HepG2 (cell line): ENCODE data around the gene NUBP2. TPM values are rescaled to one million over a fixed set of nuclear protein-coding genes. Genes with fewer than 3 reads are reported as not detected.
A peak's percentile ranks its signal among the peaks of the same experiment; 100 is the strongest.

Experiments
- ATAC-seq: fragments of 200-7000 bp; cut with Tn5 transposase; 3 replicates; pipeline ENCODE4 v1.9.1; 2020; ENCODE audit warnings: mild to moderate bottlenecking, moderate library complexity
- Bru-seq: library from RNA; stranded (reverse); fragments of 400-500 nt; gene quantifications from one replicate; lab custom pipeline; 2021; lab: Mats Ljungman, UMichigan
- BruChase-seq, 2 experiments: library from RNA; stranded (reverse); fragments of 400-500 nt; gene quantifications; one replicate each; lab custom pipeline; 2021; lab: Mats Ljungman, UMichigan
- BruUV-seq: library from RNA; stranded (reverse); fragments of 400-500 nt; replicated peaks from 2 replicates; lab custom pipeline; 2021; lab: Mats Ljungman, UMichigan
- CTCF ChIA-PET: fragments of 300-600 bp; formaldehyde crosslinking; extraction: SDS; loops from one replicate; lab custom pipeline; 2021; ENCODE audit warnings: low total read pairs, inconsistent platforms, low intra/inter-chr PET ratio; lab: Yijun Ruan, JAX
- POLR2A ChIA-PET: fragments of 350-600 bp; sonication (Branson Sonifier 250); formaldehyde crosslinking; loops from one replicate; lab custom pipeline; 2020; ENCODE audit warnings: antibody characterized with exemption, inconsistent platforms; lab: Yijun Ruan, JAX
- DNase-seq: peaks from one replicate; pipeline ENCODE4 v3.0.0-alpha.2; 2015; ENCODE audit warnings: low spot score
- FAIRE-seq: peaks from 3 replicates; lab custom pipeline; 2011; peaks lifted over from hg19 to GRCh38; lab: Jason Lieb, UNC
- H2AFZ ChIP-seq: one replicate; pipeline ENCODE4 v1.6.1; 2011; ENCODE audit warnings: low read length, inconsistent platforms
- H3K27ac ChIP-seq: fragments of 300-600 bp; 3 replicates; pipeline ENCODE4 v1.8.0; 2011; ENCODE audit warnings: mixed run types, mild to moderate bottlenecking, mixed read lengths, low read length, inconsistent platforms; ENCODE audit not compliant: insufficient read depth; ENCODE audit errors: extremely low read length
- H3K27me3 ChIP-seq, 2 experiments: fragments of 200-600 bp in 1 of 2; 2 replicates in 1 of 2; 3 replicates in 1 of 2; pipeline versions ENCODE4 v1.6.0 to v1.8.0; 2011; ENCODE audit warnings: low read length in 2 of 2, mild to moderate bottlenecking in 2 of 2, moderate library complexity in 2 of 2, inconsistent platforms in 1 of 2; ENCODE audit not compliant: insufficient read depth in 2 of 2, control insufficient read depth in 1 of 2
- H3K36me3 ChIP-seq, 2 experiments: fragments of 200-600 bp in 1 of 2; replicated peaks in 1 of 2; 2 replicates in 1 of 2; 3 replicates in 1 of 2; pipeline versions ENCODE4 v1.5.1 to v1.8.0; 2011; ENCODE audit warnings: low read length in 2 of 2, inconsistent platforms in 1 of 2; ENCODE audit not compliant: insufficient read depth in 2 of 2, control insufficient read depth in 1 of 2
- H3K4me1 ChIP-seq: 2 replicates; pipeline ENCODE4 v1.5.1; 2012; ENCODE audit warnings: low read length, inconsistent platforms; ENCODE audit not compliant: insufficient read depth
- H3K4me2 ChIP-seq: 2 replicates; pipeline ENCODE4 v1.6.0; 2011; ENCODE audit warnings: low read depth, low read length, inconsistent platforms
- H3K4me3 ChIP-seq, 3 experiments: fragments of 200-600 bp in 1 of 3; sonication (generic), shearing (Covaris generic) in 1 of 3; replicated peaks in 1 of 3; 2 replicates each; pipeline ENCODE4 v1.5.1; 2011 to 2016; ENCODE audit warnings: low read length in 3 of 3, inconsistent platforms in 2 of 3, low read depth in 2 of 3, mild to moderate bottlenecking in 2 of 3, control low read depth in 1 of 3, mixed read lengths in 1 of 3; ENCODE audit not compliant: insufficient read depth in 1 of 3
- H3K79me2 ChIP-seq: one replicate; pipeline ENCODE4 v1.6.1; 2011; ENCODE audit warnings: low read length, inconsistent platforms; ENCODE audit not compliant: insufficient read depth
- H3K9ac ChIP-seq: 2 replicates; pipeline ENCODE4 v1.6.0; 2011; ENCODE audit warnings: mild to moderate bottlenecking, low read depth, low read length, inconsistent platforms; ENCODE audit not compliant: insufficient read depth
- H3K9me3 ChIP-seq: 2 replicates; pipeline ENCODE4 v1.5.1; 2012; ENCODE audit warnings: mild to moderate bottlenecking, low read length
- H4K20me1 ChIP-seq: 2 replicates; pipeline ENCODE4 v1.6.0; 2011; ENCODE audit warnings: inconsistent platforms, mild to moderate bottlenecking, low read length, moderate library complexity; ENCODE audit not compliant: insufficient read depth
- FLYWCH1 ChIP-seq: sonication (generic); formaldehyde crosslinking; IDR thresholded peaks from 2 replicates; pipeline ENCODE4 v1.8.1; 2023; ENCODE audit warnings: mild to moderate bottlenecking, missing genetic modification reagents
- FOXK1 ChIP-seq: sonication (generic); formaldehyde crosslinking; IDR thresholded peaks from 2 replicates; pipeline ENCODE4 v1.4.0; 2020; ENCODE audit warnings: low read depth, missing genetic modification reagents, borderline replicate concordance
- HNF4G ChIP-seq, 2 experiments: sonication (generic) in 1 of 2; formaldehyde crosslinking in 1 of 2; IDR thresholded peaks; 2 replicates each; pipeline versions ENCODE4 v1.4.0 to v1.6.1; 2011 to 2020; ENCODE audit warnings: borderline replicate concordance in 2 of 2, low read depth in 2 of 2, mild to moderate bottlenecking in 2 of 2, low read length in 1 of 2, missing genetic modification reagents in 1 of 2, moderate library complexity in 1 of 2
- HNRNPK ChIP-seq: fragments of 200-400 bp; formaldehyde crosslinking; IDR thresholded peaks from 2 replicates; pipeline ENCODE4 v1.6.1; 2018; ENCODE audit warnings: low read length, low read depth, moderate library complexity, mild to moderate bottlenecking; ENCODE audit not compliant: poor library complexity, severe bottlenecking
- ONECUT2 ChIP-seq: sonication (generic); formaldehyde crosslinking; IDR thresholded peaks from 2 replicates; pipeline ENCODE4 v1.4.0; 2020; ENCODE audit warnings: missing genetic modification reagents
- PITX1 ChIP-seq: sonication (generic); formaldehyde crosslinking; IDR thresholded peaks from 2 replicates; pipeline ENCODE4 v1.5.1; 2020; ENCODE audit warnings: mild to moderate bottlenecking, missing genetic modification reagents
- RARA ChIP-seq: IDR thresholded peaks from 2 replicates; pipeline ENCODE4 v1.6.1; 2016; ENCODE audit warnings: missing genetic modification reagents, missing compliant biosample characterization
- ZNF766 ChIP-seq: sonication (generic); formaldehyde crosslinking; IDR thresholded peaks from 2 replicates; pipeline ENCODE4 v1.5.0; 2020; ENCODE audit warnings: missing genetic modification reagents, borderline replicate concordance
- WGBS: methylation state at CpG from one replicate; pipeline ENCODE4 v1.1.6; 2017; ENCODE audit warnings: low lambda C conversion rate; 5-methylcytosine and 5-hydroxymethylcytosine counted together
- in situ Hi-C: cut with HindIII; loops from 2 replicates; pipeline ENCODE4 v1.10.0; 2017; ENCODE audit warnings: low pct_unique_long_range_greater_than_20kb; ENCODE audit not compliant: extremely low pct_ligation_motif_present
- intact Hi-C: fragments of 100-400 bp; cut with micrococcal nuclease; formaldehyde crosslinking; loops from one replicate; pipeline ENCODE4 v1.10.0; 2022; ENCODE audit not compliant: unreplicated experiment
- long read RNA-seq, 2 experiments: library from RNA in 1 of 2; library from polyadenylated mRNA in 1 of 2; stranded (forward) in 1 of 2; unstranded in 1 of 2; transcript quantifications; one replicate each; pipeline ENCODE4 v2.0.0, GENCODE V29; 2019 to 2022
- polyA minus RNA-seq, 3 experiments: library from RNA; depleted of rRNA, polyadenylated mRNA; stranded (reverse); fragments of >200 nt; gene quantifications; 2 replicates each; pipeline ENCODE4 v1.2.3, GENCODE V29; 2011; ENCODE audit warnings: low replicate concordance in 1 of 3
- polyA plus RNA-seq, 8 experiments: library from polyadenylated mRNA; depleted of rRNA in 3 of 8; stranded (reverse) in 7 of 8; unstranded in 1 of 8; fragments of >200 nt; fragmentation: Illumina TruSeq in 4 of 8; extraction: Trizol in 4 of 8; gene quantifications; 2 replicates each; pipeline versions ENCODE4 v1.2.1 to v1.2.3, GENCODE V29; 2011 to 2016; ENCODE audit warnings: low read depth in 4 of 8, missing spikeins in 1 of 8, mixed read lengths in 1 of 8; ENCODE audit not compliant: insufficient read depth in 1 of 8
- total RNA-seq, 5 experiments: library from RNA; depleted of rRNA; stranded (reverse); fragments of >200 nt; fragmentation: Illumina TruSeq; extraction: Trizol; gene quantifications; 2 replicates each; pipeline ENCODE4 v1.2.3, GENCODE V29; 2016; ENCODE audit warnings: low read depth in 1 of 5
- TF ChIP-seq, protein P1 (sequence below): IDR thresholded peaks from 2 replicates; pipeline ENCODE4 v1.6.1; 2016; ENCODE audit warnings: mild to moderate bottlenecking, missing biosample characterization, missing genetic modification reagents
- TF ChIP-seq, protein P2 (sequence below): sonication (generic); formaldehyde crosslinking; IDR thresholded peaks from 2 replicates; pipeline ENCODE4 v1.5.1; 2020; ENCODE audit warnings: mild to moderate bottlenecking, missing genetic modification reagents

NUBP2 gene, protein sequence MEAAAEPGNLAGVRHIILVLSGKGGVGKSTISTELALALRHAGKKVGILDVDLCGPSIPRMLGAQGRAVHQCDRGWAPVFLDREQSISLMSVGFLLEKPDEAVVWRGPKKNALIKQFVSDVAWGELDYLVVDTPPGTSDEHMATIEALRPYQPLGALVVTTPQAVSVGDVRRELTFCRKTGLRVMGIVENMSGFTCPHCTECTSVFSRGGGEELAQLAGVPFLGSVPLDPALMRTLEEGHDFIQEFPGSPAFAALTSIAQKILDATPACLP
- total RNA-seq (2016; rRNA removed; fragmentation: Illumina TruSeq; extraction: Trizol) (43.8 and 61.5 TPM in 2 replicates), polyA plus RNA-seq (2011; rRNA removed) (25.7 and 33.5 TPM in 2 replicates), polyA minus RNA-seq (2011; rRNA and poly(A)+ RNA removed; ENCODE audit: low replicate concordance) (21.1 and 26.9 TPM in 2 replicates), Bru-seq, nascent RNA (percentile 59 among the genes with signal in this experiment), BruChase-seq, experiment 1, labeled RNA remaining after a 6-hour chase (percentile 79 among the genes with signal in this experiment), BruChase-seq, experiment 2, labeled RNA remaining after a 2-hour chase (percentile 70 among the genes with signal in this experiment)
- total RNA-seq (2016; cell fraction: cytosol; rRNA removed; fragmentation: Illumina TruSeq; extraction: Trizol; ENCODE audit: low read depth), result 45.7 and 50.6 TPM in 2 replicates
- total RNA-seq (2016; cell fraction: insoluble cytoplasmic fraction; rRNA removed; fragmentation: Illumina TruSeq; extraction: Trizol), result 43.0 and 67.3 TPM in 2 replicates
- total RNA-seq (2016; cell fraction: membrane; rRNA removed; fragmentation: Illumina TruSeq; extraction: Trizol), result 59.0 and 63.2 TPM in 2 replicates
- 26.2 and 29.2 TPM in 2 replicates for total RNA-seq (2016; cell fraction: nucleus; rRNA removed; fragmentation: Illumina TruSeq; extraction: Trizol)
- polyA plus RNA-seq (2011; cell fraction: cytosol; rRNA removed), result 26.7 and 51.2 TPM in 2 replicates
- polyA plus RNA-seq (2011; cell fraction: nucleus; rRNA removed), result 80.7 and 89.5 TPM in 2 replicates
- polyA plus RNA-seq (2012), result 19.8 and 31.7 TPM in 2 replicates
- 46.9 and 52.9 TPM in 2 replicates for polyA plus RNA-seq (2016; cell fraction: cytosol; fragmentation: Illumina TruSeq; extraction: Trizol; ENCODE audit: low read depth)
- polyA plus RNA-seq (2016; cell fraction: insoluble cytoplasmic fraction; fragmentation: Illumina TruSeq; extraction: Trizol; ENCODE audit: low read depth), result 40.4 and 46.6 TPM in 2 replicates
- 47.2 and 53.9 TPM in 2 replicates for polyA plus RNA-seq (2016; cell fraction: membrane; fragmentation: Illumina TruSeq; extraction: Trizol; ENCODE audit: low read depth)
- polyA plus RNA-seq (2016; cell fraction: nucleus; fragmentation: Illumina TruSeq; extraction: Trizol; ENCODE audit: insufficient read depth, low read depth), result 63.4 and 63.9 TPM in 2 replicates
- polyA minus RNA-seq (2011; cell fraction: cytosol; rRNA and poly(A)+ RNA removed), result 14.3 and 16.7 TPM in 2 replicates
- 12.1 and 14.0 TPM in 2 replicates for polyA minus RNA-seq (2011; cell fraction: nucleus; rRNA and poly(A)+ RNA removed)
- long read RNA-seq, experiment 1, transcript NUBP2-215 (6 exons, 1,173 nt), result minor isoform, 11 of 131 reads
- long read RNA-seq, experiment 1, transcript NUBP2-201 (7 exons, 1,413 nt), result major isoform, 93 of 131 reads
- long read RNA-seq, experiment 1, partial matches to known transcripts, result 22 of 131 reads
- long read RNA-seq, experiment 1, other reads (novel, unspliced or antisense), result 2 of 131 reads
- long read RNA-seq, experiment 2, transcript NUBP2-215 (6 exons, 1,173 nt), result minor isoform, 8 of 134 reads
- long read RNA-seq, experiment 2, transcript NUBP2-201 (7 exons, 1,413 nt), result major isoform, 88 of 134 reads
- long read RNA-seq, experiment 2, partial matches to known transcripts, result 24 of 134 reads
- long read RNA-seq, experiment 2, other reads (novel, unspliced or antisense), result 11 of 134 reads

GRCh38 chr16:1782408-1783264 is at the start of gene NUBP2, which contains the start of gene SPSB3:
TSS of gene NUBP2 (plus strand) at chr16:1782960. CDS start at chr16:1783021, 61 bp downstream.
TSS of gene SPSB3 (minus strand) at chr16:1782571. CDS start at chr16:1781483, 1,088 bp downstream.
- peak; percentile 99 for FAIRE-seq
- Histone ChIP-seq H3K27me3 (peaks cover 0 to 2% of the 10 kb centered on the region in 2 experiments; a peak in 1 of 5 replicates), H3K4me1 (peaks cover 22% of the 10 kb centered on the region), H4K20me1 (peaks cover 4% of the 10 kb centered on the region; the same call in 1 of the 2 replicates), H3K9me3 (no peaks in the 10 kb centered on the region), H2AFZ (no peak within 1 kb of the TSS), H3K36me3 (peaks cover 3 to 4% of the 10 kb centered on the region in 2 experiments; a peak in 3 of 5 replicates), H3K4me3 (peak within 1 kb of the TSS; percentile 94 to 96 (median 94)), H3K27ac (peak within 1 kb of the TSS; percentile 70), H3K4me2 (peak within 1 kb of the TSS; percentile 86), H3K79me2 (peaks cover 26% of the 10 kb centered on the region), H3K9ac (peak within 1 kb of the TSS; percentile 86)
- intact Hi-C loops (loop anchor here (2.0 to 5.0 kb wide), 2 partner anchors 30 to 45 kb away; partner anchors contain the start of genes FAHD1 and HAGH), in situ Hi-C loops (loop anchor here (5.0 kb wide), 1 partner anchor 40 kb away; no protein-coding TSS in a partner anchor)
- ChIA-PET POLR2A (interaction anchor here (0.6 to 4.4 kb wide), 22 partner anchors 8 to 362 kb away, joined by 3 to 57 read pairs (median 5); partner anchors contain the start of genes CRAMP1, EME2, FAHD1 and HAGH), CTCF (interaction anchor here (1.9 kb wide), 1 partner anchor 30 kb away, joined by 8 read pairs; no protein-coding TSS in a partner anchor)
- WGBS, result no CpG with 5 or more reads among the region's 102 CpGs
- peak; percentile 99 for DNase-seq
- peak; percentile 90 for ATAC-seq
- BruUV-seq, result no TSS peak
- TF ChIP-seq ONECUT2 (CRISPR knock-in tag) (no peak), PITX1 (no peak), HNRNPK (no peak), ZNF766 (peak; percentile 8; the same call in 1 of the 2 replicates), FOXK1 (CRISPR knock-in tag) (peak; percentile 83), HNF4G (IDR thresholded peaks at IDR 0.05; ENCODE audit: borderline replicate concordance, low read depth, low read length) (no peak), HNF4G (CRISPR knock-in tag; IDR thresholded peaks at IDR 0.05; ENCODE audit: borderline replicate concordance, low read depth) (no peak; the same call in 1 of the 2 replicates), RARA (CRISPR knock-in tag) (peak; percentile 62; the same call in 1 of the 2 replicates), FLYWCH1 (CRISPR knock-in tag) (no peak)
- TF ChIP-seq, protein P1, sequence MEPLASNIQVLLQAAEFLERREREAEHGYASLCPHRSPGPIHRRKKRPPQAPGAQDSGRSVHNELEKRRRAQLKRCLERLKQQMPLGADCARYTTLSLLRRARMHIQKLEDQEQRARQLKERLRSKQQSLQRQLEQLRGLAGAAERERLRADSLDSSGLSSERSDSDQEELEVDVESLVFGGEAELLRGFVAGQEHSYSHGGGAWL (CRISPR knock-in tag), result peak; percentile 73
- TF ChIP-seq, protein P2, sequence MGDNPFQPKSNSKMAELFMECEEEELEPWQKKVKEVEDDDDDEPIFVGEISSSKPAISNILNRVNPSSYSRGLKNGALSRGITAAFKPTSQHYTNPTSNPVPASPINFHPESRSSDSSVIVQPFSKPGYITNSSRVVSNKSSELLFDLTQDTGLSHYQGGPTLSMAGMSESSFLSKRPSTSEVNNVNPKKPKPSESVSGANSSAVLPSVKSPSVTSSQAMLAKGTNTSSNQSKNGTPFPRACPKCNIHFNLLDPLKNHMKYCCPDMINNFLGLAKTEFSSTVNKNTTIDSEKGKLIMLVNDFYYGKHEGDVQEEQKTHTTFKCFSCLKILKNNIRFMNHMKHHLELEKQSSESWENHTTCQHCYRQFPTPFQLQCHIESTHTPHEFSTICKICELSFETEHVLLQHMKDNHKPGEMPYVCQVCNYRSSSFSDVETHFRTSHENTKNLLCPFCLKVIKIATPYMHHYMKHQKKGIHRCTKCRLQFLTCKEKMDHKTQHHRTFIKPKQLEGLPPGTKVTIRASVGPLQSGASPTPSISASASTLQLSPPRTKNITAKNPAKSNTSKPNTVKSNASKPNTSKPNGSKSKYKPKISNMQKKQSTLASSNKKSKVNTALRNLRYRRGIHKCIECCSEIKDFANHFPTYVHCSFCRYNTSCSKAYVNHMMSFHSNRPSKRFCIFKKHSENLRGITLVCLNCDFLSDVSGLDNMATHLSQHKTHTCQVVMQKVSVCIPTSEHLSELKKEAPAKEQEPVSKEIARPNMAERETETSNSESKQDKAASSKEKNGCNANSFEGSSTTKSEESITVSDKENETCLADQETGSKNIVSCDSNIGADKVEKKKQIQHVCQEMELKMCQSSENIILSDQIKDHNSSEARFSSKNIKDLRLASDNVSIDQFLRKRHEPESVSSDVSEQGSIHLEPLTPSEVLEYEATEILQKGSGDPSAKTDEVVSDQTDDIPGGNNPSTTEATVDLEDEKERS, result no peak
